Testis (tissue), 2 donors: ENCODE data around the gene GRID1.

Experiments used
- CTCF ChIP-seq, 3 experiments: fragments of 450-650 bp in 2 of 3; fragments of 200-600 bp in 1 of 3; sonication (generic) in 1 of 3; IDR thresholded peaks; one replicate each; pipeline ENCODE4 v1.5.1; 2016 to 2019; ENCODE audit warnings: antibody characterized with exemption in 3 of 3, mild to moderate bottlenecking in 2 of 3, moderate library complexity in 1 of 3
- POLR2A ChIP-seq: fragments of 450-650 bp; IDR thresholded peaks from one replicate; pipeline ENCODE4 v1.6.1; 2017; ENCODE audit warnings: antibody characterized with exemption, mild to moderate bottlenecking, moderate library complexity

GRCh38 chr10:86001521-86001920, 365.1 kb downstream of the GRID1 start:
- no peak for TF ChIP-seq CTCF (IDR thresholded peaks at IDR 0.05)
- no peak for TF ChIP-seq POLR2A
